ENCODE measurements around the gene CNTNAP2. TPM values are rescaled to one million over a fixed set of nuclear protein-coding genes. Genes with fewer than 3 reads are reported as not detected.
A peak's percentile ranks its signal among the peaks of the same experiment; 100 is the strongest.

Gene CNTNAP2
- total and polyA plus RNA-seq, 9 of the 15 experiments (the other 6 are each of a cell fraction or from before 2014, with no cell fraction given): 0.04 to 0.62 (median 0.09) TPM; not detected in 4

GRCh38 chr7:146096994-146097393, 19.6 kb upstream of the CNTNAP2 start (continued):
- TF ChIP-seq CTCF (IDR thresholded peaks at IDR 0.05 in 2 of 3, conservative IDR thresholded peaks at IDR 0.05 in 1 of 3; ENCODE audit: insufficient read depth in 2 of 3, low read depth in 1 of 3, low read length in 3 of 3): 0 out of 6 replicates have a peak, but pooled peaks of 1 of the 3 experiments have one; percentile 15

- Histone ChIP-seq H3K36me3 (ENCODE audit: control insufficient read depth, insufficient read depth, low read length) (no peaks in the 10 kb centered on the region), H3K27ac (ENCODE audit: extremely low read depth, low read depth, low read length) (no peak overlapping the region), H3K4me3 (no peak overlapping the region), H3K4me1 (replicated peaks in 1 of 2; ENCODE audit: control insufficient read depth in 2 of 2, insufficient read depth in 2 of 2, low read length in 2 of 2) (no peaks in the 10 kb centered on the region), H3K27me3 (ENCODE audit: control insufficient read depth in 2 of 2, insufficient read depth in 2 of 2, low read length in 2 of 2) (no peaks in the 10 kb centered on the region), H3K9ac (ENCODE audit: insufficient read depth in 1 of 2, low read depth in 2 of 2, low read length in 2 of 2) (no peak overlapping the region), H3K9me3 (replicated peaks; ENCODE audit: control insufficient read depth, insufficient read depth, low read depth, low read length) (no peaks in the 10 kb centered on the region), H4K20me1 (replicated peaks; ENCODE audit: control insufficient read depth, insufficient read depth, low read length) (no peaks in the 10 kb centered on the region), H3K9me1 (ENCODE audit: control insufficient read depth, insufficient read depth, low read length) (no peaks in the 10 kb centered on the region), H3K4me2 (ENCODE audit: insufficient read depth, low read length) (no peak overlapping the region), H2AFZ (ENCODE audit: low read depth, low read length) (no peak overlapping the region), H3K79me2 (ENCODE audit: control insufficient read depth, insufficient read depth, low read length) (no peaks in the 10 kb centered on the region)
- no peak for ATAC-seq
- TF ChIP-seq ZBTB5 (IDR thresholded peaks at IDR 0.05): no peak
- no peak for TF ChIP-seq BRF1 (IDR thresholded peaks at IDR 0.05; ENCODE audit: borderline replicate concordance, extremely low read depth, insufficient read length)
- TF ChIP-seq ZNF253 (CRISPR knock-in tag; conservative IDR thresholded peaks at IDR 0.05): no peak
- TF ChIP-seq ZNF785 (CRISPR knock-in tag; IDR thresholded peaks at IDR 0.05): no peak
- TF ChIP-seq PCBP1 (IDR thresholded peaks at IDR 0.05; ENCODE audit: low read depth, low read length, poor library complexity, severe bottlenecking): no peak
- no peak for TF ChIP-seq CGGBP1 (CRISPR knock-in tag; IDR thresholded peaks at IDR 0.05)
- no peak for TF ChIP-seq DPF2 (IDR thresholded peaks at IDR 0.05)
- TF ChIP-seq ZBTB8A (IDR thresholded peaks at IDR 0.05; ENCODE audit: partially characterized antibody): no peak
- no peak for TF ChIP-seq TFAM (CRISPR knock-in tag; conservative IDR thresholded peaks at IDR 0.05)
- no peak for TF ChIP-seq BRD4 (IDR thresholded peaks at IDR 0.05)
- no peak for TF ChIP-seq MTA1 (IDR thresholded peaks at IDR 0.05; ENCODE audit: borderline replicate concordance)
- no peak for TF ChIP-seq TCF15 (CRISPR knock-in tag; IDR thresholded peaks at IDR 0.05)
- TF ChIP-seq ZNF699 (CRISPR knock-in tag; IDR thresholded peaks at IDR 0.05; ENCODE audit: insufficient replicate concordance): no peak
- TF ChIP-seq ZNF197 (CRISPR knock-in tag; IDR thresholded peaks at IDR 0.05; ENCODE audit: low read depth): no peak
- TF ChIP-seq GABPB1 (CRISPR knock-in tag; IDR thresholded peaks at IDR 0.05): no peak
- TF ChIP-seq ZSCAN29 (IDR thresholded peaks at IDR 0.05): no peak
- no peak for TF ChIP-seq RBM39 (optimal IDR thresholded peaks at IDR 0.05; ENCODE audit: low read depth, low read length)
- no peak for TF ChIP-seq FOXJ3 (CRISPR knock-in tag; IDR thresholded peaks at IDR 0.05)
- in situ Hi-C loops (cut with MboI) (no loop called here), intact Hi-C loops (cut with micrococcal nuclease) (no loop called here)
- no TSS peak for BruUV-seq (replicated peaks)
- no peak for FAIRE-seq
- DNase-seq (ENCODE audit: extremely low read depth in 1 of 4, low spot score in 3 of 4): no peak
- 1% methylated on average over 3 of the region's 3 CpGs for WGBS (ENCODE audit: insufficient coverage, low coverage, missing lambda C conversion rate)
- ChIA-PET POLR2A (no interaction called here), CTCF (ENCODE audit: low intra/inter-chr PET ratio) (no interaction called here)
Observed at GRCh38 chr7:146106319-146106718, 10.3 kb upstream of the CNTNAP2 start.
